HG02885 (cell line): ENCODE measurements around the gene ARHGAP40.
"Not testable (repeated sequence)": the region's sequence is repeated elsewhere in the genome, so short reads cannot be mapped to it uniquely, and the experiment has no call there.

ENCODE experiments used
- ATAC-seq: cut with Tn5 transposase; IDR thresholded peaks from one replicate; pipeline ENCODE4 v1.9.1; 2021; ENCODE audit warnings: mild to moderate bottlenecking; ENCODE audit not compliant: unreplicated experiment, poor library complexity

ARHGAP40 gene

GRCh38 chr20:38586181-38586525, 15.5 kb upstream of the ARHGAP40 start:
- no peak for ATAC-seq

GRCh38 chr20:38588303-38588702, 13.3 kb upstream of the ARHGAP40 start:
- no peak for ATAC-seq

GRCh38 chr20:38589351-38589750, 12.3 kb upstream of the ARHGAP40 start:
- no peak for ATAC-seq

DNA sequence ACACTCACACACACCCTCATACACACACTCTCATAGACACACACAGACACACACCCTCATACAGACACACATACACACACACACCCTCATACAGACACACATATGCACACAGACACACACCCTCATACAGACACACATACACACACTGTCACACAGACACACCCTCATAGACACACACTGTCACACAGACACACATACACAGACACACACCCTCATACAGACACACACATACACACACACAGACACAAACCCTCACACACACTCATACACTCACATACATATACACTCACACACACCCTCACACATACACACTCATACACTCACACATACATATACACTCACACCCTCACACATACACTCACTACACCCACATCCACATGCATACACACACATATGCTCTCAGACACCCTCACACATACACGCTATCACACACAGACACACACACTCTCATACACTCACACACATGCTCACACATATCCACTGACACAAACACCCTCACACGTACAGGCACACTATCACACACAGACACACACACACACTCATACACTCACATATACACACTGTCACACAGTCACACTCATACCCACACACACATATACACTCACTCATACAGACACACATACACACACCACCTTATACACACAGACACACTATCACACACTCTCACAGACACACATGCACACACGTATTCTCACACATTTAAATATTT, 11.5 kb upstream of the ARHGAP40 start:
- no peak for ATAC-seq

- ATAC-seq: no peak
Measured at GRCh38 chr20:38590676-38591473, 10.7 kb upstream of the ARHGAP40 start.

GRCh38 chr20:38591474-38592410, 9.9 kb upstream of the ARHGAP40 start:
- no peak for ATAC-seq

GRCh38 chr20:38592411-38592790, 9.2 kb upstream of the ARHGAP40 start:
- not testable (repeated sequence) for ATAC-seq

DNA sequence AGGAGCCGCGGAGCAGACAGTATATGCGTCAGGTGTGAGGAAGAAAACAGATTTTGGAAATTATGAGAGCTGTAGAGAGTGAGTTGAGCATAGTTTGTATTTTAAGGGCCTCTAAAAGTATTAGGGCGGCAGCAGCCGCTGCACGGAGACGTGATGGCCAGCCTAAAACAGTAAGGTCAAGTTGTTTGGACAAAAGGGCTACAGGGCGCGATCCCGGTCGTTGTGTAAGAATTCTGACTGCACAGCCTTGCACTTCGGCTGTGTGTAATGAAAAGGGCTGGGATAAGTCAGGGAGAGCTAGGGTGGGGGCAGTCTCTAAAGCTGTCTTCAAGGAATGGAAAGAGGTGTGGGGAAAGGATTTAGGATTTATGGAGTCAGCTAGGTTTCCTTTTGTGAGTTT, 7.3 kb upstream of the ARHGAP40 start:
- not testable (repeated sequence) for ATAC-seq

GRCh38 chr20:38595886-38596285, 5.7 kb upstream of the ARHGAP40 start:
- ATAC-seq: not testable (repeated sequence)

GRCh38 chr20:38599410-38599882, 2.2 kb upstream of the ARHGAP40 start:
- no peak for ATAC-seq

DNA sequence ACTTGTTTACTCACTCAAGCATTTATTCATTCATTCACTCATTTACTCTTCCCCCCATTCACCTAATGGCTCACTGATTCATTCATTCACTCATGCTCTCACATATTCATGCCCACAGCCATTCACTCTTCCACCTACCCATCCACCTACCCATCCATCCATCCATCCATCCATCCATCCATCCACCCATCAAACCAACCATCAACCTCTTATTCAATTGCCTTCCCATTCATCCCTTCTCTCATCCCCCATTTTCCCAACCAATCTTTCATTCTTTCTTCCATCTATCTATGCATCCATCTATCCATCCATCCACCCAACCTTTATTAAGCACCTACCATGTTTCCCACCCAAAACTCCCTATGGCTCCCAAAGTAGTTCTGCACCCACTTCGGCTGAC, 1.6 kb upstream of the ARHGAP40 start:
- ATAC-seq: no peak

- no peak for ATAC-seq
Measured at GRCh38 chr20:38602185-38602581, 574 bp downstream of the ARHGAP40 start.

- ATAC-seq: no peak
Measured at GRCh38 chr20:38603286-38603685, 1.7 kb downstream of the ARHGAP40 start.

DNA sequence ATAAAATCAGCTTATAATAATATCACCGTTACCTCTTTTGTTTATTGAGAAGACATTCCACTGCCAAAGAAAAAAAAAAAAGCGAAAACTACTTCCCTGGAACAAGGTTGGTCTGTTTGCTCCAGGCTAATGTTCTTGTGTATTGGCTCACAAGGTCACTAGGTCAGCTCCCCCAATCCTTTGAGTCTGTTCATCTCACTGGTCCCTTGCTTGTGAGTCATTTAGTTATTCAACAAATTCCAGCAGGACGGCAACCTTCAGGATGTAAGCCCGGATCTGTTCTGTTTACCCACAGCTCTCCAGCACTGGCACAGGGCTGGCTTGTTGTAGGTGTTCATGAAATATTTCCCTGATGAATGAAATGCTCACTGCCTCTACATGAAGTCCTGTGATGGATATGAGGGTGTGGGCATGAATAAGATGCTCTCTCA, 3.3 kb downstream of the ARHGAP40 start:
- no peak for ATAC-seq

DNA sequence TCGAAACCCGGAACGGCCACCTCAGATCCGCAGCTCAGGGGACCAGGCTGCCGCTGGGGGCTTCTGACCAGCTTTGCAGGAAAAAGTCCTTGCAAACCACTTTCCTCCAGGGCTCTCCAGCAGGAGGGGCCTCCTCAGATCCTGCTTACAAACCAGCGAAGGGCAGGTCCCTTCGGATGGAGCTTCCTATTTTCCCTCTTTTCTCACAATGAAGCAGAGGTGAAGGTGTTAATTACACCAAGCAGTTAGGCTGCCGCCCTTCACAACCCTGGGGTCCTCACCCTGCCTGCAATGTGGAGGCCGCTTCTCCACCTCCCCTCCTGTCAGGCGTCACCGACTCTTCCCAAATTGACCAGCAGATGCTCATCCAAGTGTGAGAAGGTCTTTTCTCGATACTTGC, 5.7 kb downstream of the ARHGAP40 start:
- ATAC-seq: no peak

- no peak for ATAC-seq
Measured at GRCh38 chr20:38608188-38608587, 6.6 kb downstream of the ARHGAP40 start.

DNA sequence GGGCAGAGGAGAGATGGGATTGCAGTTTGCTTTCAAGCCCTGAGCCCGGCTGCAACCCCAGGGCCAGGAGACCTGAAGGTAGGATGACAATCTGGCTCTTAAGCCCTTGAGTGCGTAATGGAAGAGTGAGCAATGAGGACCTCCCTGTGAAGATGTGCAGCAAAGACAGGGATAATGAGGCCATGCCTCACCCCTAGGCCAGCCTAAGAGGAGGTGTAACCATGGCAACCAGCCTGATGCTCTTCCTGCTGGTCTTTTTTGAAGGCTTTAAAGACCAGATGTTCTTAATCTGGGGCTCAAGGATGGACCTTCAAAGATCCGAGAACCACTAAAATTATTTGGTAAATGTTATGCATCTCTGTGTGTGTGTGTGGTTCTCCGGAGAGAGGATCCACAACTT, 8.2 kb downstream of the ARHGAP40 start:
- no peak for ATAC-seq

DNA sequence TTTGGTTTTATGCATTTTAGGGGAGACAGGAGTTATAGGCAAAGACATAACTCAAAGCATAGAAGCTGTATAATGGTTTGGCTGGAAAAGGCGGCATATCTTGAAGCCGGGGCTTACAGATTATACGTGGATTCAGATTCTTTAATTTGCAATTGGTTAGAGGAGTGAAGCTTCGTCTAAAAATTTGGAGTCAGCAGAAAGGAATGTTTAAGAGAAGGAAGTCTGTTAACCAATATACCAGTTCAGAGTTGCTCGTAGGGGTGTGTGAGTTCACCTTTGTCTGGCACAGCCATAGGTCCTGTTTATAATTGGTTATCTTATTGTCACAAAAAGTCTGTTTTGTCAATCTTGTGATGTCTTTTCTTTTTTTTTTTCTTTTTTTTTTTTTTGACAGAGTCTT, 8.9 kb downstream of the ARHGAP40 start:
- no peak for ATAC-seq

DNA sequence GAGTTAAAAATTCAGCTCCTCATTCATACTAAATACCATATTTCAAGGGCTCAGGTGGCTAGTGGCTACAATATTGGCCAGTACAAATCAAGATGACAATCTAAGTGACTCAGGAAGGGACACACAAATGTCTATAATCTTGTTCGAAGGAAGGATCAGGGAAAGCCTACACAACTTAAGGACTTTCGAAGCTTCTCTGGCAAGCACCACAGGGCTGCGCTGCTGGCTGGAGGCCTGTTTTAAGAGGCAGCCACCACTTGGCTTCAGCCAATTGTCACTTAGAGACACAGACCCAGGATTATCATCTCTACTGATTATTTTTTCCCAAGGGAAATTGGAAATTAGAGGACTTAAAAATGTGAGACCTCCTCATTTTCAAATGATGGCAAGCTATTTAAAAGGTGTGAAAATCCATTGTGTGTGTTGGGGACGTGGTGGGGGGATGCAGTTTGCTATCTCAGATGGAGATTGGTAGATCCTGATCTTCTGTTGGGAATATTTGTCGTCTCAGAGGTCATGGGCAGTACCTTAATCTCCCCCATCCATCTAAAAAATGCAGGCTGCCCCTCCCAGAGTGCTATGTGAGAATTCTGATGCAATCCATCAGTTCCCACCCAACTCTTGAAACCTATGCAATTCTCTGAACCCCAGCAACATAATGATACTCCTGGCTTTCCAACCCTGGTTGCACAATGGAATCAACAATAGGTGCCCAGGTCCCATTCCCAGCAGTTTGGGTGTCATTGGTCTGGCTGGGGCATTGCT, 11.3 kb downstream of the ARHGAP40 start:
- no peak for ATAC-seq

DNA sequence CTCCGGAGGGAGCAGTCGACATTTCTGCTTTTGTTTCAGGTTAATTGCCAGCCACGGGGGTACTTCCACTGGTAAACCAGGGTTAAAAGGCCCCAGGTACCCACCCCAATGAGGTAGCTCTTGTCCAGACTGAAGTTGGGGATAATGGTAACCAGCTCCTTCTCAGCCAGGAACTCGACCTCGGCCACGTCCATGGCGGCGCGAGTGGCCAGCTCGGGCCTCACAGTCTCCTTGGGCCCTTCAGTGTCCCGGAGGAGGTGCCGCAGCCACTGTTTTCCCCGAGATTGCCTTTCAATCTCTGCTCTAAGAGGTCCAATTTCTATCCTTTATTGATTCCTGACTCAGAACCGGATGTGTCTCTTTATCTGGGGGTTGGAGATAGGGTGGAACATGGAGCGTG, 13.7 kb downstream of the ARHGAP40 start:
- no peak for ATAC-seq
